ENCODE data around the gene TAPT1.

The TAPT1 gene

GRCh38 chr4:16243285-16243684 is 17.0 kb upstream of the TAPT1 start:
- no peak for DNase-seq

GRCh38 chr4:16240300-16240699 is 14.0 kb upstream of the TAPT1 start:
- DNase-seq = no peak

GRCh38 chr4:16239086-16239485 is 12.8 kb upstream of the TAPT1 start:
- DNase-seq = no peak

- DNase-seq = no peak
These were observed 12.1 kb upstream of the TAPT1 start for GRCh38 chr4:16238327-16238726.

- no peak for DNase-seq
These were observed 11.4 kb upstream of the TAPT1 start for GRCh38 chr4:16237715-16238114.

GRCh38 chr4:16236402-16237023 is 10.2 kb upstream of the TAPT1 start:
- DNase-seq = no peak

GRCh38 chr4:16235209-16235608 is 8.9 kb upstream of the TAPT1 start:
- no peak for DNase-seq

GRCh38 chr4:16233569-16234177 is 7.4 kb upstream of the TAPT1 start:
- no peak for DNase-seq

GRCh38 chr4:16231570-16232245 is 5.4 kb upstream of the TAPT1 start:
- no peak for DNase-seq

GRCh38 chr4:16230308-16230707 is 4.0 kb upstream of the TAPT1 start:
- no peak for DNase-seq

GRCh38 chr4:16229604-16230003 is 3.3 kb upstream of the TAPT1 start:
- no peak for DNase-seq

GRCh38 chr4:16227462-16227868 is 1.2 kb upstream of the TAPT1 start:
- DNase-seq = no peak

- DNase-seq = peak; percentile 5
These were observed 668 bp upstream of the TAPT1 start for GRCh38 chr4:16226816-16227461.

- no peak for DNase-seq
These were observed 956 bp downstream of the TAPT1 start for GRCh38 chr4:16225167-16225862.

- no peak for DNase-seq
These were observed 1.8 kb downstream of the TAPT1 start for GRCh38 chr4:16224264-16225166.

GRCh38 chr4:16222957-16223527 is 3.2 kb downstream of the TAPT1 start:
- no peak for DNase-seq

- DNase-seq = no peak
These were observed 7.3 kb downstream of the TAPT1 start for GRCh38 chr4:16218950-16219349.

GRCh38 chr4:16217300-16218051 is 8.8 kb downstream of the TAPT1 start:
- DNase-seq = no peak

- DNase-seq = no peak
These were observed 13.2 kb downstream of the TAPT1 start for GRCh38 chr4:16213121-16213520.

- no peak for DNase-seq
These were observed 14.0 kb downstream of the TAPT1 start for GRCh38 chr4:16212138-16212782.

- no peak for DNase-seq
These were observed 18.9 kb downstream of the TAPT1 start for GRCh38 chr4:16207409-16207808.

All from NCI-H2227 treated with DMSO at 0.1 percent for 48 hours (cell line).